HG03439 (cell line): ENCODE data around the gene LMO7.

ENCODE experiments used
- ATAC-seq: cut with Tn5 transposase; IDR thresholded peaks from one replicate; pipeline ENCODE4 v1.9.1; 2021; ENCODE audit warnings: mild to moderate bottlenecking, moderate library complexity; ENCODE audit not compliant: unreplicated experiment

The LMO7 gene

DNA sequence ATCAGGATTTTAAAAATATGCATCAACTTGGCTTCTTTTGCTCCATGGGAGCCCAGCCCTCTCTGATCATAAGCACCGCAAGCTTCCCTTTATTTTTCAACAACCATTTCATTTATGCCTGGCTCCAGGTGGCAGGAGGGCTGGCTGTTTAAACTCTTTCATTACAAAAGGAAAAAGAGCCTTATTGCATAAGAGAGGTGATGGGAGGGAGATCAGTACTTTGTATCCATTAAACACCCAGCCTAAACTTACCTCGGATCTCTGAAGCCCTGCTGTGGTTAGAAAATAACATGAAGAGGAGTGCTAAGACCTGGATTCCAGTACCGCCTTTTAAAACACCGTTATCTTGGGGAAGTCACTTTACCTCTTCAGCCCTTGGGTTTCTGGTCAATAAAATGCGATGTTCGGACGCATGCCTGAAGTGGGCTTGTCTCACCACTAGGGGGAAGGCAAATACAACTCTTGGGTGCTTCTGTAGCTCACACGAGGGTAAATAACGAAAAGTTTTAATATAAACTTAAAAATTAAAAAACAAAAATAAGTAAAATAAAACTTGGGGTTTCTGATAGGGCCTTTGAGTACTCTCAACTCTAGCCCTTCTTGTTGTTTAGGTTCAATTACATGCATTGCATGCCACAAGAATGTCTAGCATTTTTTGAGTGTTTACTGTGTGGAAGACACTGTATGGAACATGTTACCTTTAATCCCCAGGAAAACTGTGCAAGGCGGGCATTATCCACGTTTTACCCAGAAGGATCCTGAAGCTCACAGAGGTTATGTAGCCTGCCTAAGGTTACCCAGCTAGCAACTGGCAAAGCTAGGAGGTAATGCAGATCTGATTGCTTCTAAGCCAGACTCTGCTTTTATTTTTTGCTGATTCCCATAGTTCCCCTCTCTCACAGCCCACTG is 240.3 kb downstream of the LMO7 start:
- peak; percentile 91 for ATAC-seq

DNA sequence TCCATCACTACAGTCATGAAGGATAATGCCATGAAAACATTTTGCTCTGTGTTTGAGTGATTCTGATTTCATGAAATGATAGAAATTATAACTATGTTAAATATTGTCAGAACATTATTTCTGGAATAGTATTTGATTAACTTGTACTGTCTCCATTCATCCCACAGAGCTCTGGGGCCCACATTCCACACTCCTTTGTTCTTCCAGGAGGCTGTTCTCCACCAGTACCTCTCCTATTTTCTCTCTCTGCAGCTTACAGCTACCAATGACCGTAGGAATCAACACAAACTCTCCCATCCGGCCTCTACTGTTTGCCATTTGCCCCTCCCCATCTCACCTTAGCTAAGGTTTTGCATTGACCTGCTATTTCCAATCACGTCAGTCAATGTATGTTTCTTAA is 240.9 kb downstream of the LMO7 start:
- no peak for ATAC-seq

DNA sequence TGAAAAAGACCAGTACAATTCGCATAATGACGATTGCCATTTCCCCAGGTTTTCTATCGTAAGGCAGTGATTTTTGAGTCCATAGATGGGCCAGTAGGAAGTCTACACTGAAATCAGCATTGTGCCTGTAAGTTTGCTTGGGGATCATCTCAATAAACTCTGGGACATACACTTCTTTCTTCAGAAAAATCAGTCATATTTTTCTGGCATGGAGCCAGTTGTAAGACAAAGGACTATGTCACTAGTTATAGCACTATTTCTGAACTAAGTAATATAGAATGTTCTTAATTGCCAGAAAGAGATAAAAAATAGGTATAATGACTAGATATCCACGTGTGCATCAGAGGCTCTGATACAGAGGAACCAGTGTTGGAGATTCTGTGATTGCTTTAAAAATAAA is 243.5 kb downstream of the LMO7 start:
- no peak for ATAC-seq

DNA sequence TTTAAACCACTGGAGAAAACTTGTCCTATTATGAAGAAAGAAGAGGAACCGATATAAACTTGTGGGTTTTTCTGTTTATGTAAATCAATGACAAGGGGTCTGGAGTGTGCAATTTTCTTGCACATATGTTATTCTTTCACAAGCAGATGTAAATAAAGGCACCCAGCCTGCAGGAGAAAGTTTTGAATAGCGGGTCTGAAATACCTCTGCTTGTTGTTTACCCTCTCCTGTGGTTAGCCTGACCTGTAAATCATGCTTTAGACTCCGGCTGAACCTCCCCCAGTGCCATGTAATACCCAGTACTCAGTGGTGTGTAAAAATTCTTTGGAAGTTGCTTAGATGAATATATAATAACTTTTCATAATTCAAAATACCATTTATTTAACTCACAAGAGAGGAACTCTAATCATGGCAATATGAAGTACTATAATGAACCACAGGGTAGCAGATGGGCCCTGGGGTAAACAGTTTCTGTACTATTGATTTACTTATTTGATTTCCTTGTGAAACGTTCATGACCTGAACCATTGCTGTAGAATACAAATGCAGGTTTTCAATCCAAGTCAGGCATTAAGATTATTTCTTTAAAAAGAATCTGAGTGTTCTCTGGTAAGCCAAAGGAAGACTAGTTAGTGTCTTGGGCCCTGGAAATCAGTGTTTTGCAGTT is 245.1 kb downstream of the LMO7 start:
- ATAC-seq: peak; percentile 57

DNA sequence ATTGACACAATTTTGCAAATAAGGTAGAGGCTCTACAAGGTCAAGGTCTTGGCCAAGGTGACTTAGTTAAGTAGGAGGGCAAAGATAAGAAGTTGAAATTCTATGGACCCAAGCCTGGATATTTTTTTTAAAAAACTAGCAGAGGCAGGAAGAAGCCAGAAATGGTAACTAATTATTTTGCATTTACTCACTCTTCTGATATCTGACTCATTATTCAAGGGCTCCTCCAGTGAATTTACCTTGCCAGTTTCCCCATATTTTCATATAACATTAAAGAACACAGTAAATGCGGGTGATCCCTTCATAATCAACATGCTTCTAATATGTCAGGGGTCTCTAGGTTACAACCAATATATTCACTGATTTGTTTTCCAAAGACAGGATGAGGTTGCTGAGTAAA is 246.1 kb downstream of the LMO7 start:
- no peak for ATAC-seq

DNA sequence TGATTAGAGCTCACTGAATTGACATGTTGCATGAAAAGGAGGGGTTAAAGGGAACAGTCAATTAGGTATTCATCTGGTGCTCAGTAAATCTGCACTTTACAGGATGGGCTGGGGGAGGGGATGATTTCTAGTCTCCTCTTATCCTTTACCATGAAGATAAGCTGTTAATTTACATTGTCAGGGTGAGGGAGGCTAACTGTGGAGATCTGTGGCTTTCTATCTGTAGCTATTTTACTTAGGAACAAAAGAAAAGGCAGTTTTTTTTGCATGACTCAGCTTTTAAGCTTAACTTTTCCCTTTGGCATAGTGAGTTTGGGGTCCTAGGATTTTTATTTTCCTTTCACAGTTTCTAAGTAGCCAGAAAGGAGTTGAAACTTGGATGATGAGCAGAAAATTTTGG is 253.3 kb downstream of the LMO7 start:
- no peak for ATAC-seq

DNA sequence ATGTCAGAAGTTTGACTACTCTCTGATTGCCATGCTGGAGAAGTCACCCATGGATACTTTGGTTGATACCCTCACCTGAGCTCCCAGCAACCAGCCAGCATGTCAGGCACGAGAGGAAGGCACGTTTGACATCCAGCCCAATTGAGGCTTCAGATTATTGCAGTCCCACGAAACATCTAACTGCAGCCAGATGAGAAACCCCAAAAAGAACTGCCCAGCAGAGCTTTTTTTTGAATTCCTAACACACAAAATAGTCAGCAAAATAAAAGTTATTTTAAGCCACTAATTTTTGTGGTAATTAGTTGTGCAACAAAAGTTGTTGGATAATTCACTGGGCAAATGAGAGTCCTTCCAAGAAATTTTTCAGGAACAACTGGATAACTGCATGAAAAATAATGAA is 259.0 kb downstream of the LMO7 start:
- no peak for ATAC-seq

DNA sequence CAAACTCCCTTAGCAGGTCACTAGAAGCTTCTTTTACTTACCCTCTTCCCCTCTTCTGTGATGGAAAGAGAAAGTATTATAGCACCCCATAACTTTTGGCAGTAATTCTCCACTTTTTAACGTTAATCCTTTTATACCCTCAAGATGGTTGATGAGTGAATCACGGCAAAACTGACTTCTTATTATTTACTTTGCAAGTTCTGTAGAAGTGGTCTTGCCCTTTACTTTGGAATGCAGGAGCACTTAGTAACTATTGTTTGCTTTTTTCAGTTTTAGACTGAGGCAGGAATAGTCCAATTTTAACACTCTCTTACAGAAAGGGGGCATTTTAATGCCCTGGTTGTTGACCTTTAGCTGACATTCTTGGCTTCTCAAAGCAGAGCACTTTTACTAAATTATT is 260.1 kb downstream of the LMO7 start:
- ATAC-seq: no peak

DNA sequence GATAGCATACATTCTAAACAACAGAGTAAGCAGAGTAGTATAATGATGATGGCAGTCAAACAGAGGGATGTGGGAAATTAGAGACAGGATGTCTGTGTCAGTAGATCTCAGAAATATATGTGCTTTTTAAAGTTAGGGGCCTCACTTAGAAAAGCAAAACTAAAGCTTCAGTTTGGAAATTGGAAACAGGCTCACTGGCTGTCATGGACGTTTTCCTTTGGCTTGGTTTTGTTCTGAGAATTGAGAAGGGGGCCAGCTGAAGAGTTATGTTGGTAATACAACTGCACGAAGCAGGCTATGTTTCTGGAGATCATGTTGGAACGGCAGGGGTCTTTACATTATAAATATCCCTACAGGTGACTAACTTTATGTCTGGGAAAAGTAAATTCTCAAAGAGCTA is 261.3 kb downstream of the LMO7 start:
- ATAC-seq: no peak

DNA sequence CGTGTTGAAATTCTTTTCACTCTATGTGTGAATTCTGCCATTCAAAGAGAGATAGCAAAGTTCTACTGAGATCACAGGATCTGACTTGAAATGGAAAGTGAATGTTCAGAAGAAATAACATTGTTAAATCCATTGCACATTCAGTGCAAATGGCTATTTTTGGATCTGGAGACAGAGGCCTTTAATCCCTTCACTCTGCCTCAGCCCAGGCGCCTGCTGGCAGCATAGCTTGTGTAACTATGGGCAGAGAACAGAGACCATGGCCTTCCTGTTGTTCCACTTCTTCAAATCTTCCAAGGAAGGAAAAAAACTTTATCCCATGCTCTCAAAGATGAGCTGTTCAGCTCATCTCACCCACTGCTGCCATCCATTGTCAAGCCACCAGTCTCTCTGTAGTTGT is 265.4 kb downstream of the LMO7 start:
- no peak for ATAC-seq

DNA sequence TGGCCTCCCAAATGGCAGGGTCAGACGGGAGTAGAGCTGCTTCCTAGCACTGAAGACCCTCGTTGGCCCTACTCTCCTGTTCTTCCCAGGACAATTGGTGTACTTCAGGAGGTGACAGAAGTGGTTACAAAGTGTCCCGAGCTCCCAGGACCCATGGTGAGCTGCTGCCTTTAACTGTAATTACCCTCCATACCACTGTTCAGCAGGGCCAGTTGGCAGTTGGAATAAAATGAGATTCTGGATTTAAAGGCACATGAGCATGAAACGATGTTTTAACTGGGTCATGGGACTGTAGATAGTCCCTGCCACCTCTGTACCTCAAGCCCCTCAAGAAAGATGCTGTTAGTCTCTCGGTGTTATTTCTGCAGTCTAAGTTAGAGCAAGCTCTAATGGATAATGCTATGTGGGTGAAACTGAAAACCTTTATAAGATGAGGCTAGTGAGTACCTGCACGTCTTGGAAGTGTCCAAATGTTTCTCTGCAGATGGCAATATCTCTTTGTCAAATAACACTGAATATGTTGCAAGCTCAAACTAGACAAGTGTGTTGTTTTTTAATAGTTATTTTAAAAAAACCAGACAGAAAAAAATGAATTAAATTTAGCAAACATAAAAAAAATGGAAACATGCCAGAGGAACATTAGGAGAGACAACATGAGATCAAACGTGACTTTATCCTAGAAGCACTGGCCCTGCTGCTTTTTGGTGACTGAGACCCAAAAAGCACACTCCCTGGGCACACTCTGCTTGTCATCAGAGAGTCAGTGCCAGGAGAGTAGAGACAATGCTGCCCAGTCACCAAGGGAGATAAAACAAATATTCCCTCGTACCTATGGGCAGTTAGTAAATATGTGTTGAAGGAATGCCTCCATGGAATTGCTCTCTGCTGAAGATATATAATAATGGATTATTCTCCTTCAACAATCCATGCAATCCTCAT is 266.3 kb downstream of the LMO7 start:
- no peak for ATAC-seq

DNA sequence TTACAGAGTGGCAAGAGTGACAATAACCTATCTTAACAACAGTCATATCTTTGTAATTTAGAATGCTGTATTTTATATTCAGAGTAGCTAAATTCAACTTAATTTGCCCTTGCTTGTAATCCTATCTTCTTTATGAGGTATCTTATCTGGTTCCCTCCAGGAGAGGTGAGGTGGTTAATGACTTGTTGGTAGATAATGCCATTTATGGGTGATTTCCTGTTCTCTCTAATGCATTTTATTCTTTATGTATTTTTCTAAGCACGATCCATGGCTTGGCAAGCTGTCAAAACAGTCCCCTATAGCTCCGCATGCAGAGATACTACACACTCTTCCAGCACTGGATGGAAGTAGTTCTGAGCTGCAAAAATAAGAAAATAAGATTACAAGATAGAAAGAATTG is 267.9 kb downstream of the LMO7 start:
- no peak for ATAC-seq

DNA sequence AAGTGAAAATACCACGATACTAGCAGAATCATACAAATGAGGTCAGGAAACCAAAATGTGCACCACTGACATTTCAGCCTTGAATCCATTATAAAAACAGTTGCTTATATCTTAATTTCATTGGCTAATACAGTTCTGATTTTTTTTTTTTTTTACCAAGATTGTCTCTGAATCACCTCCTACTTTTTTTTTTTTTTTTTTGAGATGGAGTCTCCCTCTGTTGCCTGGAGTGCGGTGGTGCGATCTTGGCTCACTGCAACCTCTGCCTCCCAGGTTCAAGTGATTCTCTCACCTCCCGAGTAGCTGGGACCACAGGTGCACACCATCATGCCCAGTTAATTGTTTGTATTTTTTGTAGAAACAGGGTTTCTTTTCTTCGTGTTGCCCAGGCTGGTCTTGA is 270.2 kb downstream of the LMO7 start:
- no peak for ATAC-seq

DNA sequence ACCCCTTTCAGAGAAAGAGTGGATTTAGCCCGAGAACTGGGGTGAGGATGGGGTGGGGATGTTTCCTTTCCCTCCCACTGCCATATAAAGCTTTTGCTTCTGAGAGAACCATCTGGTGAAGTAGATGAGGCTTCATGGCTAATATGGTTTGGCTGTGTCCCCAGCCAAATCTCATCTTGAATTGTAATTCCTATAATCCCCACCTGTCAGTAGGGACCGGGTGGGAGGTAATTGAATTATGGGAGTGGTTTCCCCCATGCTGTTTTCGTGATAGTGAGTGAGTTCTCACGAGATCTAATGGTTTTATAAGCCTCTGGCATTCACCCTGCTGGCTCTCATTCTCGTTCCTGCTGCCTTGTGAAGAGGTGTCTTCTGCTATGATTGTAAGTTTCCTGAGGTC is 270.9 kb downstream of the LMO7 start:
- no peak for ATAC-seq

DNA sequence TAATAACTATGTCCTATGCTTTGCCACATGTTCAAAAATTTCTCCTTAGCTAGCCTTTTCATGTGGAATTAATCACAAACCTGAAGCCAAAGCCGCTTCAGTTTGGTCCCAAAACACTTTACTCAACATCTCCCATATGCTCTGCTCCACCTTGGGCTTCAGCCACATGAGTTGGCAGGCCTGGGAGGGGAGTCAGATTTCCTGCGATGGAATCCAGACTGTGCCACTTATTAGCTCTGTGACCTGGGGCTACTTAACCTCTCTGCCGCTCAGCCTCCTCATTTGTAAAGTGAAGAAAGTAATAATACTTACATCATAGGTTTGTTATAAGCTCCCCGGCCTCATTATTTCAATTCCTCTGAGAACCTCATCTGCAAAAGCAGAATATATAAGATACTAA is 272.0 kb downstream of the LMO7 start:
- ATAC-seq: no peak
